Sigmoid colon (tissue), 7 donors: ENCODE results near the gene SIPA1. TPM values are rescaled to one million over a fixed set of nuclear protein-coding genes. Genes with fewer than 3 reads are reported as not detected.
"Not testable (repeated sequence)": the region's sequence is repeated elsewhere in the genome, so short reads cannot be mapped to it uniquely, and the experiment has no call there.

Experiments
- DNase-seq: peaks from one replicate; pipeline ENCODE4 v3.0.0-alpha.2; 2019
- H3K27ac ChIP-seq, 4 donors: fragments of 200-600 bp; sonication (generic); one replicate each; pipeline ENCODE4 v1.5.1; 2016 to 2019; ENCODE audit warnings: mild to moderate bottlenecking in 1 of 4
- H3K27me3 ChIP-seq, 3 donors: fragments of 200-600 bp; sonication (generic); one replicate each; pipeline ENCODE4 v1.5.1; 2019; ENCODE audit warnings: mild to moderate bottlenecking in 1 of 3
- H3K36me3 ChIP-seq, 4 donors: fragments of 200-600 bp; sonication (generic); one replicate each; pipeline ENCODE4 v1.5.1; 2016 to 2019
- H3K4me1 ChIP-seq, 4 donors: fragments of 200-600 bp; sonication (generic); one replicate each; pipeline ENCODE4 v1.5.1; 2017 to 2019
- H3K4me3 ChIP-seq, 4 donors: fragments of 200-600 bp; sonication (generic); one replicate each; pipeline ENCODE4 v1.5.1; 2017 to 2019; ENCODE audit warnings: mild to moderate bottlenecking in 2 of 4, moderate library complexity in 1 of 4
- H3K9me3 ChIP-seq, 4 donors: fragments of 200-600 bp in 3 of 4; sonication (generic) in 3 of 4; one replicate each; pipeline versions ENCODE4 v1.5.1 to v1.6.1; 2013 to 2019
- EP300 ChIP-seq, 4 donors: sonication (generic); formaldehyde crosslinking; IDR thresholded peaks; one replicate each; pipeline ENCODE4 v1.6.1; 2017; ENCODE audit warnings: antibody characterized with exemption in 4 of 4
- POLR2A ChIP-seq, 2 donors: fragments of 450-650 bp; IDR thresholded peaks; one replicate each; pipeline ENCODE4 v1.6.1; 2016; ENCODE audit warnings: antibody characterized with exemption in 2 of 2, mild to moderate bottlenecking in 2 of 2, moderate library complexity in 2 of 2
- POLR2AphosphoS5 ChIP-seq, 4 donors: sonication (generic); formaldehyde crosslinking; IDR thresholded peaks; one replicate each; pipeline ENCODE4 v1.6.1; 2017; ENCODE audit warnings: antibody characterized with exemption in 4 of 4
- WGBS, 2 donors: extraction: QIAGEN DNeasy Blood & Tissue Kit; methylation state at CpG; one replicate each; pipeline ENCODE4 v1.1.7; 2013; 5-methylcytosine and 5-hydroxymethylcytosine counted together
- intact Hi-C: fragments of 100-400 bp; cut with DNase I; formaldehyde crosslinking; loops from one replicate; pipeline ENCODE4 v1.15.1; 2023
- polyA plus RNA-seq, 3 donors: library from polyadenylated mRNA; stranded (reverse); fragments of 200-250 nt; gene quantifications; one replicate each; pipeline ENCODE4 v1.2.3, GENCODE V29; 2013
- total RNA-seq, 4 donors: library from RNA; depleted of rRNA; stranded (reverse); fragments of >200 nt; gene quantifications; one replicate each; pipeline ENCODE4 v1.1.0, GENCODE V29; 2016
- TF ChIP-seq, protein P1 (sequence below), 4 experiments: fragments of 450-650 bp in 3 of 4; fragments of 200-600 bp in 1 of 4; IDR thresholded peaks; one replicate each; pipeline ENCODE4 v1.5.1; 2016 to 2019; ENCODE audit warnings: antibody characterized with exemption in 4 of 4, mild to moderate bottlenecking in 3 of 4, moderate library complexity in 2 of 4
- donor health status: healthy with polysubstance abuse.
- donor health status: Bipolar disorder and iron deficiency.
- donor health status: healthy.

SIPA1 gene
- total and polyA plus RNA-seq, 7 donors: 19.9 to 53.6 (median 30.7) TPM

DNA sequence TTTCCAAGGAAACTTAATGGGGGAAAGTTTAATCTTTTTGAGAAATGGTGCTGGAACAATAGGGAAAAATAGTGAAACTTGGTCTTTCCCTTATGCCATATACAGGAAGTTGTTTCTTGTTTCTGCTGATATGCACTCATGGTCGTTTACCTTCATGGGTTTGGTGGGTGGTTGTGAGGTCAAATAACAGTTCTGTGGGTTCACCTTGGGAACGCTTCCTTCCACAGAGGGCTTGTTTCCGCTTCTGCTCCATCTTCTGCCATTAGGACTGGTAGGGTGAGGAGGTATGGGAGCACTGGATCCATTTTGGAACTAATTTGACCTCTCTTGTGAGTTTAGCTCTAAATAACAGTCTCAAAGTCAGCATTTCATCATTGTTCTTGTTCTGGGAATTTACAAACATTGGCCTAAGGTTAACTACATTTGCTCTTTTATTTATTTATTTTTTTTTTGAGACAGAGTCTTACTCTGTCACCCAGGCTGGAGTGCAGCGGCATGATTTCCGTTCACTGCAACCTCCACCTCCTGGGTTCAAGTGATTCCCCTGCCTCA, 42.4 kb downstream of the SIPA1 start:
- no peak for TF ChIP-seq POLR2A (IDR thresholded peaks at IDR 0.05)
- TF ChIP-seq, protein P1, sequence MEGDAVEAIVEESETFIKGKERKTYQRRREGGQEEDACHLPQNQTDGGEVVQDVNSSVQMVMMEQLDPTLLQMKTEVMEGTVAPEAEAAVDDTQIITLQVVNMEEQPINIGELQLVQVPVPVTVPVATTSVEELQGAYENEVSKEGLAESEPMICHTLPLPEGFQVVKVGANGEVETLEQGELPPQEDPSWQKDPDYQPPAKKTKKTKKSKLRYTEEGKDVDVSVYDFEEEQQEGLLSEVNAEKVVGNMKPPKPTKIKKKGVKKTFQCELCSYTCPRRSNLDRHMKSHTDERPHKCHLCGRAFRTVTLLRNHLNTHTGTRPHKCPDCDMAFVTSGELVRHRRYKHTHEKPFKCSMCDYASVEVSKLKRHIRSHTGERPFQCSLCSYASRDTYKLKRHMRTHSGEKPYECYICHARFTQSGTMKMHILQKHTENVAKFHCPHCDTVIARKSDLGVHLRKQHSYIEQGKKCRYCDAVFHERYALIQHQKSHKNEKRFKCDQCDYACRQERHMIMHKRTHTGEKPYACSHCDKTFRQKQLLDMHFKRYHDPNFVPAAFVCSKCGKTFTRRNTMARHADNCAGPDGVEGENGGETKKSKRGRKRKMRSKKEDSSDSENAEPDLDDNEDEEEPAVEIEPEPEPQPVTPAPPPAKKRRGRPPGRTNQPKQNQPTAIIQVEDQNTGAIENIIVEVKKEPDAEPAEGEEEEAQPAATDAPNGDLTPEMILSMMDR (IDR thresholded peaks at IDR 0.05): no peak
- no peak for TF ChIP-seq POLR2AphosphoS5 (IDR thresholded peaks at IDR 0.05)
- DNase-seq: no peak
- 77 to 80% methylated on average over 5 of the region's 5 CpGs for WGBS, 2 donors
- H3K27me3 ChIP-seq: no peaks in the 10 kb centered on the region
- no peak overlapping the region for H3K27ac ChIP-seq
- no peak overlapping the region for H3K4me3 ChIP-seq
- no peaks in the 10 kb centered on the region for H3K9me3 ChIP-seq
- H3K4me1 ChIP-seq: peaks cover 0 to 3% (median 0%) of the 10 kb centered on the region in 4 donors
- no peaks in the 10 kb centered on the region for H3K36me3 ChIP-seq
- intact Hi-C loops: no loop called here

DNA sequence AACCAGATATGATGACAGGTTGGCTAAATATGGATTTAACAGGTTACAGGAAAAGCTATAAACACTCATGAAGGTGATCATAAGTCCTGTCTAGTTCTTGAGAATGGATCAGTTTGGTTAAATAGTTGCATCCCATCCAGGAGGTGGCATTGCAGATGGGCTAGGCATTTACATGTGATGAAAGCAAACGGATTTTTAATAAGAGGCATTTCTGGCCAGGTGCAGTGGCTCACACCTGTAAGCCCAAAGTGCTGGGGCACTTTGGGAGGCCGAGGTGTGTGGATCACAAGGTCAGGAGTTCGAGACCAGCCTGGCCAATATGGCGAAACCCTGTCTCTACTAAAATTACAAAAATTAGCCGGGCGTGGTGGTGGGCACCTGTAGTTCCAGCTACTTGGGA, 45.6 kb downstream of the SIPA1 start:
- H3K4me1 ChIP-seq: peaks cover 0 to 13% (median 9%) of the 10 kb centered on the region in 4 donors
- H3K4me3 ChIP-seq, H3K27me3 ChIP-seq, H3K27ac ChIP-seq, intact Hi-C loops, H3K36me3 ChIP-seq, H3K9me3 ChIP-seq, DNase-seq: not testable (repeated sequence)
- 87 to 89% methylated on average over 6 of the region's 6 CpGs for WGBS, 2 donors

DNA sequence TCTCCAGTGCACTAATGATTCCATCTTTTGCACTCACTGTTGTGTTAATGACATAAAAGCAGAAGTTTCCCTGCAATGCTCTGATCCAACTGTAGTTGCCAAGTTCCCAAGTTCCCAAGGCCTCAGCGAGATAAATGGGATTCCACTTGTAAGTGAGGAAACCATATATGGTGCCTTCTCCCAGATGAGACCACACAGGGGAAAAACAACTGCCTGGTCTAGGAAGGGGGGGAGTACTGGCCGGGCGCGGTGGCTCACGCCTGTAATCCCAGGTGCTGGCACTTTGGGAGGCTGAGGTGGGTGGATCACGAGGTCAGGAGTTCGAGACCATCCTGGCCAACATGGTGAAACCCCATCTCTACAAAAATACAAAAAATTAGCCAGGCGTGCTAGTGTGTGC, 48.1 kb downstream of the SIPA1 start:
- intact Hi-C loops: no loop called here
- 86 to 87% methylated on average over 8 of the region's 8 CpGs for WGBS, 2 donors

DNA sequence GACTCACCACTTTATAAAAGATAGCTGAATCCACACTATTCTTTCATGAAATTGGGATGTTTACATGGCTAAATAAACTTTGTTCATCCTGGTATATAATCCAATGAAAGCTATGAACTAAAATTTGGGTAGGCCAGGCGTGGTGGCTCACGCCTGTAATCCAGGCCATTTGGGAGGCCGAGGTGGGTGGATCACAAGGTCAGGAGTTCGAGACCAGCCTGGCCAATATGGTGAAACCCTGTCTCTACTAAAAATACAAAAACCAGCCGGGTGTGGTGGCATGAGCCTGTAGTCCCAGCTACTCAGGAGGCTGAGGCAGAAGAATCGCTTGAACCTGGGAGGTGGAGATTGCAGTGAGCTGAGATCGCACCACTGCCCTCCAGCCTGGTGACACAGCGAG, 53.9 kb downstream of the SIPA1 start:
- H3K4me3 ChIP-seq, DNase-seq, H3K4me1 ChIP-seq, intact Hi-C loops, H3K36me3 ChIP-seq, H3K27me3 ChIP-seq, H3K27ac ChIP-seq, H3K9me3 ChIP-seq: not testable (repeated sequence)
- 87 to 96% methylated on average over 8 of the region's 8 CpGs for WGBS, 2 donors

More for the DNA sequence above, 48.1 kb downstream of the SIPA1 start:
- no peaks in the 10 kb centered on the region for H3K27me3 ChIP-seq
- DNase-seq: peak; percentile 74
- TF ChIP-seq, protein P1 (IDR thresholded peaks at IDR 0.05): peak in 1 of 4 experiments; percentile 14
- no peak for TF ChIP-seq EP300 (IDR thresholded peaks at IDR 0.05)
- TF ChIP-seq POLR2AphosphoS5 (IDR thresholded peaks at IDR 0.05): peak in 2 of 4 donors; percentile 12 to 13
- TF ChIP-seq POLR2A (IDR thresholded peaks at IDR 0.05): no peak
- H3K27ac ChIP-seq: peak overlapping the region; percentile 17 to 75 (median 58)
- H3K9me3 ChIP-seq: no peaks in the 10 kb centered on the region
- H3K4me3 ChIP-seq: no peak overlapping the region
- H3K36me3 ChIP-seq: no peaks in the 10 kb centered on the region
- H3K4me1 ChIP-seq: peaks cover 0 to 13% (median 9%) of the 10 kb centered on the region in 4 donors

DNA sequence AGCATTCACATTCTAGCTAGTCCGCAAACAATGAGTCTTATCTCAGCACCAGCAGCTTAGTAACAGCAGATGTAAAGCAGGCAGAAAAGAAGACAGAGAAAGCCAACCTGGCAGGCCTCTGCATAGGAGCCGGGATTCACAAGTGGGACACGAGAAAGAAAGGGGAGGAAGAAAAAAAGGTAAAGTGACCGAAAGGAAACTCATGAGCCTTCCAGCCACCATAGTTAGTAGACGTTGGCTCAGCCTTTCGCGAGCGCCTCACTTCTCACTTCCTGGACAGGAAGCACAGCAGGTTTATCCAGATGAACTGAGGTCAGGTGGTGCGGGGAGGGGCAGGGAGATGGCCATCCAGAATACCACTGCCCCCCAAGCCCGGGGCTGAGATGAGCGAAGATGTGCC, 54.5 kb downstream of the SIPA1 start:
- Histone ChIP-seq H3K36me3 (no peaks in the 10 kb centered on the region), H3K4me3 (no peak overlapping the region), H3K4me1 (peaks cover 0 to 9% (median 7%) of the 10 kb centered on the region in 4 donors), H3K9me3 (no peaks in the 10 kb centered on the region), H3K27me3 (no peaks in the 10 kb centered on the region), H3K27ac (no peak overlapping the region)
- no peak for DNase-seq
- TF ChIP-seq POLR2A (IDR thresholded peaks at IDR 0.05): no peak
- TF ChIP-seq EP300 (IDR thresholded peaks at IDR 0.05): no peak
- TF ChIP-seq, protein P1 (IDR thresholded peaks at IDR 0.05): no peak
- no peak for TF ChIP-seq POLR2AphosphoS5 (IDR thresholded peaks at IDR 0.05)
- intact Hi-C loops: no loop called here
- WGBS, 2 donors: 47 to 71% methylated on average over 11 of the region's 11 CpGs
